ENCODE data around the gene KLHL29.

KLHL29 gene

DNA sequence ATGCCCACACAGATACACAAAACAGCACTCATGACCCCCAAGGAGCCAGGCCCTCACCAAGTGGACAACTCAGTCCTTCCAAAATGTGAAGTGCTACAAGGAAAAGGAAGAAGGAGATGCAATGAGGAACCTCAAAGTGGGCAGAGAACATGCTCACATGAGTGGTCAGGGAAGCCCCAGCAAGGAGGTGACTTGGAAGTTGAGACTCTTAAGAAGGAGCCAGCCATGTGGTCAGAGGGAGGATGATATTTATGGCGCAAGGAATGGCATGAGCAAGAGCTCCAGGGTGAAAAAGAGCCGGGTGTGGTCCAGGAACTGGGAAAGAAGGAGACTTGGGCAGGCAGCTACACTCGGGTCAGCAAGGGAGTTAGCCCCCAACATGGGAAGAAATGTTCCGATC lies 30.0 kb upstream of the KLHL29 start:
- no peak overlapping the region for H3K27ac ChIP-seq (replicated peaks; ENCODE audit: low read length)
- H2BK5ac ChIP-seq (ENCODE audit: low read length) = no peak overlapping the region
- H3K79me1 ChIP-seq (ENCODE audit: low read depth, low read length) = no peaks in the 10 kb centered on the region
- peaks cover 0 to 7% (median 2%) of the 10 kb centered on the region in 3 experiments for H3K27me3 ChIP-seq (ENCODE audit: control insufficient read depth in 3 of 3, insufficient read depth in 3 of 3, low read depth in 1 of 3, low read length in 3 of 3)
- H2AFZ ChIP-seq (ENCODE audit: low read length) = no peak overlapping the region
- no peak overlapping the region for H3K9ac ChIP-seq (ENCODE audit: low read depth, low read length, poor library complexity)
- H3K14ac ChIP-seq (ENCODE audit: low read length) = no peak overlapping the region
- H3K4ac ChIP-seq (ENCODE audit: low read length) = no peak overlapping the region
- peaks cover 6 to 13% of the 10 kb centered on the region in 2 donors for H3K4me1 ChIP-seq (ENCODE audit: control insufficient read depth in 2 of 2, insufficient read depth in 1 of 2, low read depth in 1 of 2, low read length in 2 of 2)
- DNase-seq (ENCODE audit: low spot score) = no peak
- no peak overlapping the region for H3K4me2 ChIP-seq (ENCODE audit: insufficient read depth, low read length, poor library complexity, severe bottlenecking)
- H4K8ac ChIP-seq (ENCODE audit: low read depth, low read length) = no peak overlapping the region
- H4K91ac ChIP-seq (ENCODE audit: low read depth, low read length, poor library complexity) = no peak overlapping the region
- H3K9me3 ChIP-seq (replicated peaks in 1 of 2; ENCODE audit: control insufficient read depth in 2 of 2, insufficient read depth in 1 of 2, low read depth in 1 of 2, low read length in 2 of 2) = no peaks in the 10 kb centered on the region
- H2BK12ac ChIP-seq (ENCODE audit: low read length) = no peak overlapping the region
- no peaks in the 10 kb centered on the region for H3K36me3 ChIP-seq (replicated peaks in 1 of 2; ENCODE audit: control insufficient read depth in 2 of 2, insufficient read depth in 2 of 2, low read length in 2 of 2)
- no peak overlapping the region for H2BK15ac ChIP-seq (ENCODE audit: low read length)
- H2AK5ac ChIP-seq (ENCODE audit: low read depth, low read length) = no peak overlapping the region
- no peak overlapping the region for H2BK120ac ChIP-seq (ENCODE audit: low read depth, low read length)
- no peak overlapping the region for H3K18ac ChIP-seq (ENCODE audit: low read length)
- WGBS, 2 donors (ENCODE audit: extremely low coverage in 2 of 2, insufficient read length in 2 of 2, insufficient replicate concordance in 1 of 2) = no CpG with 5 or more reads among the region's 4 CpGs
- no peak overlapping the region for H3K4me3 ChIP-seq (ENCODE audit: low read length in 2 of 2)
- no peak overlapping the region for H3K23ac ChIP-seq (ENCODE audit: low read depth, low read length, poor library complexity)

DNA sequence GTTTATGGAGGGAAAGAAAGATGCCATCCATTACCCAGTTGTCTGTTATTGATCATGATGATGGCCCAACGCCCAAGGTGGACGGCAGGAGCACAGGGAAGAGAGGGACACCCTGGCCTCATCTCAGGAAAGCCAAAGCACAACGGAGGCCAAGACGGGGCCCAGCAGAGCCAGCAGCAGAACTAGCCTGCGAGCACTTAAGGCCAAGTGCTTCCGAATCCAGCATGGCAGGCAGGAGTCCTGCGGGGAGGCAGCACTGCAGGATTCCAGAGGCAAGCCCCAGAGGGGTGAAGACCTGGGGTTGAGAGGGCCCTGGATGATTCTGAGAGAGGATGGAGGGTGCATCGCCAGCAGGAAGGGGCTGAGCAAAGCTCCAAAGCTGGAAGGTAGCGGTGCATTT lies 28.3 kb upstream of the KLHL29 start:
- peak overlapping the region; percentile 8 for H3K18ac ChIP-seq (ENCODE audit: low read length)
- H3K9ac ChIP-seq (ENCODE audit: low read depth, low read length, poor library complexity) = no peak overlapping the region
- no peak overlapping the region for H2AK5ac ChIP-seq (ENCODE audit: low read depth, low read length)
- no peak overlapping the region for H3K4me2 ChIP-seq (ENCODE audit: insufficient read depth, low read length, poor library complexity, severe bottlenecking)
- no peaks in the 10 kb centered on the region for H3K36me3 ChIP-seq (replicated peaks in 1 of 2; ENCODE audit: control insufficient read depth in 2 of 2, insufficient read depth in 2 of 2, low read length in 2 of 2)
- no peaks in the 10 kb centered on the region for H3K79me1 ChIP-seq (ENCODE audit: low read depth, low read length)
- H4K8ac ChIP-seq (ENCODE audit: low read depth, low read length) = no peak overlapping the region
- H3K4ac ChIP-seq (ENCODE audit: low read length) = no peak overlapping the region
- no peak overlapping the region for H4K91ac ChIP-seq (ENCODE audit: low read depth, low read length, poor library complexity)
- H3K4me3 ChIP-seq (ENCODE audit: low read length in 2 of 2) = no peak overlapping the region
- no peak overlapping the region for H2BK5ac ChIP-seq (ENCODE audit: low read length)
- peaks cover under 1 to 5% of the 10 kb centered on the region in 2 donors for H3K4me1 ChIP-seq (ENCODE audit: control insufficient read depth in 2 of 2, insufficient read depth in 1 of 2, low read depth in 1 of 2, low read length in 2 of 2)
- H3K27ac ChIP-seq (replicated peaks; ENCODE audit: low read length) = no peak overlapping the region
- peaks cover 0 to 11% (median 2%) of the 10 kb centered on the region in 3 experiments for H3K27me3 ChIP-seq (ENCODE audit: control insufficient read depth in 3 of 3, insufficient read depth in 3 of 3, low read depth in 1 of 3, low read length in 3 of 3)
- WGBS, 2 donors (ENCODE audit: extremely low coverage in 2 of 2, insufficient read length in 2 of 2, insufficient replicate concordance in 1 of 2) = no CpG with 5 or more reads among the region's 9 CpGs
- H2AFZ ChIP-seq (ENCODE audit: low read length) = no peak overlapping the region
- no peak overlapping the region for H3K23ac ChIP-seq (ENCODE audit: low read depth, low read length, poor library complexity)
- DNase-seq (ENCODE audit: low spot score) = no peak
- H3K9me3 ChIP-seq (replicated peaks in 1 of 2; ENCODE audit: control insufficient read depth in 2 of 2, insufficient read depth in 1 of 2, low read depth in 1 of 2, low read length in 2 of 2) = peaks cover 0 to 1% of the 10 kb centered on the region in 2 donors
- peak overlapping the region; percentile 41 for H2BK15ac ChIP-seq (ENCODE audit: low read length)
- H2BK120ac ChIP-seq (ENCODE audit: low read depth, low read length) = no peak overlapping the region
- H2BK12ac ChIP-seq (ENCODE audit: low read length) = no peak overlapping the region
- no peak overlapping the region for H3K14ac ChIP-seq (ENCODE audit: low read length)

DNA sequence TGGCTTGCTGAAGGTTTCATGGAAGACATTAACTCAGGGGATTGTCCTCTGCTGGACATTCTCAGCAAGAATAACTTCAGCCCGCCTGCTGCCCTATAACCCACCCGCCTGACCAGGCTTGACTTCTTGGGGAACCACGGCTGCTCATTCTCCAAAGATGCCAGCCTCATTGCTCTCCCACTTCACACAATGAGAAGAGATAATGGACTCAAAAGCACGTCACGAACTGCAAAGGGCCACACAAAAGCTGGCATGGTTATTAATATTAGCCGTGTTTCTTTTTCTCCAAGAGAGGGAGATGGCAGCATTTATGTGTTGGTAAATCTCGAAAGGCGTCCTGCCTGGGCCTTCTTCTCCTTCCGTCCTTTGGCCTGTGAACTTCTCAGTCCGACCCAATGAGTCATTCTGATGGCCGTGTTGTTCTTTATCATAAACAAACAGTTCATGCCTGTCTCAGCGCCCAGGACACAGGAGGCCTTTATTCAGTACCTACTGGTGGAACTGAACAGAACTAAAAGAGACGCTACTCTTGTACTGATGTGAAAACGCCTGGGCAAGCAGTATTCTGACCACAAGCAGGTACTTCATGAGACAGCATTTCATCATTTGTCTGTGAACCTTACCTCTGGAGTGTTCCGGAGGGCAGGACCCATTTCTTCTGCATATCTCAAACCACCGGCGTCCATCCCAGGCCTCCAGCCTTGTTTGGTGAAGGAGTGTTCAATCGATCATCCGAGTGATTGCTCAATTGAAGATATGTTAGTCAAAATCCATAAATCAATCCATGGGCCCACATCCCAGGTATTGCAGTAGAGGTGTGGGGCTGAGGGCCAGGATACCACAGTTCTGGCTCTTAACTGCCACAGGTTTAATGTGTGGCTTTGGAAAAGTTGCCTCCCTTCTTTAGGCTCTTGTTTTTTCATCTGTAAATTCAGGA lies 25.1 kb upstream of the KLHL29 start:
- Histone ChIP-seq H2BK5ac (ENCODE audit: low read length) (no peak overlapping the region), H3K23ac (ENCODE audit: low read depth, low read length, poor library complexity) (no peak overlapping the region), H3K36me3 (replicated peaks in 1 of 2; ENCODE audit: control insufficient read depth in 2 of 2, insufficient read depth in 2 of 2, low read length in 2 of 2) (no peaks in the 10 kb centered on the region), H4K8ac (ENCODE audit: low read depth, low read length) (no peak overlapping the region), H3K4me1 (ENCODE audit: control insufficient read depth in 2 of 2, insufficient read depth in 1 of 2, low read depth in 1 of 2, low read length in 2 of 2) (no peaks in the 10 kb centered on the region), H3K4me3 (ENCODE audit: low read length in 2 of 2) (no peak overlapping the region), H2AFZ (ENCODE audit: low read length) (no peak overlapping the region), H2BK12ac (ENCODE audit: low read length) (no peak overlapping the region), H3K27ac (replicated peaks; ENCODE audit: low read length) (no peak overlapping the region), H4K91ac (ENCODE audit: low read depth, low read length, poor library complexity) (no peak overlapping the region), H3K79me1 (ENCODE audit: low read depth, low read length) (no peaks in the 10 kb centered on the region), H2AK5ac (ENCODE audit: low read depth, low read length) (no peak overlapping the region), H3K4me2 (ENCODE audit: insufficient read depth, low read length, poor library complexity, severe bottlenecking) (no peak overlapping the region), H3K9me3 (replicated peaks in 1 of 2; ENCODE audit: control insufficient read depth in 2 of 2, insufficient read depth in 1 of 2, low read depth in 1 of 2, low read length in 2 of 2) (peaks cover 0 to 1% of the 10 kb centered on the region in 2 donors), H3K9ac (ENCODE audit: low read depth, low read length, poor library complexity) (no peak overlapping the region), H3K18ac (ENCODE audit: low read length) (no peak overlapping the region), H2BK120ac (ENCODE audit: low read depth, low read length) (no peak overlapping the region), H2BK15ac (ENCODE audit: low read length) (no peak overlapping the region), H3K4ac (ENCODE audit: low read length) (no peak overlapping the region), H3K14ac (ENCODE audit: low read length) (no peak overlapping the region), H3K27me3 (ENCODE audit: control insufficient read depth in 3 of 3, insufficient read depth in 3 of 3, low read depth in 1 of 3, low read length in 3 of 3) (peaks cover 0 to 34% (median 0%) of the 10 kb centered on the region in 3 experiments)
- WGBS, 2 donors (ENCODE audit: extremely low coverage in 2 of 2, insufficient read length in 2 of 2, insufficient replicate concordance in 1 of 2) = no CpG with 5 or more reads among the region's 19 CpGs
- no peak for DNase-seq (ENCODE audit: low spot score)

DNA sequence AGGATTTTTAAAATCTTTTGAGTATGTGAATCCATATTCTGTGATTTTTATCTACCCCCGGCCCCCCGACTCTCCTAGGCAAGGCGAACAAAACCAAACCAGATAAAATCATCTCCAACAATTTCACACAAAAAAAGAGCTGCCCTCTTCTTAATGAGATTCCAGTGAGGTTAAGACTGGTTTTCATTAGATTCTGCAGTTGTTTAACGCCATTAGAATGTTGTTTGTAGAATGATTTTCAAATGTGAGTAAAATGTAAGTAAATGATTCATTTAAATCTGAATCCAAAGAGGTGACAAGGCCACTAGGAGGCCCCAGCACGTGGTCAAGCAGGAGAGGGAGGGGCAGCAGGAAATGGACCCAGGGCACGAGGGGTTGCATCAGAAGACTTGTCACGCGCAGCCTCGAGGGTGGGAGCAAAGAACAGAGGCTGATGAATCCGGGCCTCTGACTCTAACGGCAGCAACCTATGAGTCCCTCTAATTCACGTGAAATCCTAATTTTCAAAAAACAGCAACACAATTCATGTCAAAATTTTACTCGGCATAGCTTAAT lies 24.3 kb upstream of the KLHL29 start:
- Histone ChIP-seq H3K4me3 (ENCODE audit: low read length in 2 of 2) (no peak overlapping the region), H4K91ac (ENCODE audit: low read depth, low read length, poor library complexity) (no peak overlapping the region), H3K4ac (ENCODE audit: low read length) (no peak overlapping the region), H2BK15ac (ENCODE audit: low read length) (no peak overlapping the region), H3K27ac (replicated peaks; ENCODE audit: low read length) (no peak overlapping the region), H2AFZ (ENCODE audit: low read length) (peak overlapping the region; percentile 6), H2AK5ac (ENCODE audit: low read depth, low read length) (no peak overlapping the region), H2BK120ac (ENCODE audit: low read depth, low read length) (no peak overlapping the region), H4K8ac (ENCODE audit: low read depth, low read length) (no peak overlapping the region), H3K18ac (ENCODE audit: low read length) (no peak overlapping the region), H3K27me3 (ENCODE audit: control insufficient read depth in 3 of 3, insufficient read depth in 3 of 3, low read depth in 1 of 3, low read length in 3 of 3) (peaks cover 0 to 34% (median 0%) of the 10 kb centered on the region in 3 experiments), H2BK12ac (ENCODE audit: low read length) (no peak overlapping the region), H3K79me1 (ENCODE audit: low read depth, low read length) (no peaks in the 10 kb centered on the region), H2BK5ac (ENCODE audit: low read length) (no peak overlapping the region), H3K9ac (ENCODE audit: low read depth, low read length, poor library complexity) (no peak overlapping the region), H3K36me3 (replicated peaks in 1 of 2; ENCODE audit: control insufficient read depth in 2 of 2, insufficient read depth in 2 of 2, low read length in 2 of 2) (no peaks in the 10 kb centered on the region), H3K4me1 (ENCODE audit: control insufficient read depth in 2 of 2, insufficient read depth in 1 of 2, low read depth in 1 of 2, low read length in 2 of 2) (no peaks in the 10 kb centered on the region), H3K9me3 (replicated peaks in 1 of 2; ENCODE audit: control insufficient read depth in 2 of 2, insufficient read depth in 1 of 2, low read depth in 1 of 2, low read length in 2 of 2) (peaks cover 0 to 1% of the 10 kb centered on the region in 2 donors), H3K14ac (ENCODE audit: low read length) (no peak overlapping the region), H3K23ac (ENCODE audit: low read depth, low read length, poor library complexity) (no peak overlapping the region), H3K4me2 (ENCODE audit: insufficient read depth, low read length, poor library complexity, severe bottlenecking) (no peak overlapping the region)
- no peak for DNase-seq (ENCODE audit: low spot score)
- WGBS, 2 donors (ENCODE audit: extremely low coverage in 2 of 2, insufficient read length in 2 of 2, insufficient replicate concordance in 1 of 2) = no CpG with 5 or more reads among the region's 13 CpGs
